WTC11 (cell line): Measurements from ENCODE around the gene UBAP1L.

ENCODE experiments used
- GABPB1 ChIP-seq: sonication (generic); formaldehyde crosslinking; IDR thresholded peaks from 2 replicates; pipeline ENCODE4 v1.8.1; 2023; ENCODE audit warnings: mild to moderate bottlenecking, missing genetic modification reagents
- JUN ChIP-seq: sonication (generic); formaldehyde crosslinking; IDR thresholded peaks from 2 replicates; pipeline ENCODE4 v1.8.0; 2023; ENCODE audit warnings: mild to moderate bottlenecking, missing genetic modification reagents
- KAT7 ChIP-seq: sonication (generic); formaldehyde crosslinking; IDR thresholded peaks from 2 replicates; pipeline ENCODE4 v1.8.1; 2023; ENCODE audit warnings: missing genetic modification reagents, mild to moderate bottlenecking, borderline replicate concordance
- NR2C2 ChIP-seq: sonication (generic); formaldehyde crosslinking; IDR thresholded peaks from 2 replicates; pipeline ENCODE4 v1.8.0; 2022; ENCODE audit warnings: mild to moderate bottlenecking, missing genetic modification reagents
- SMAD3 ChIP-seq: sonication (generic); formaldehyde crosslinking; IDR thresholded peaks from 2 replicates; pipeline ENCODE4 v1.8.0; 2022; ENCODE audit warnings: missing genetic modification reagents, mild to moderate bottlenecking, borderline replicate concordance
- TEAD4 ChIP-seq: sonication (generic); formaldehyde crosslinking; IDR thresholded peaks from 2 replicates; pipeline ENCODE4 v1.8.0; 2022; ENCODE audit warnings: mild to moderate bottlenecking, missing genetic modification reagents
- ZNF263 ChIP-seq: sonication (generic); formaldehyde crosslinking; IDR thresholded peaks from 2 replicates; pipeline ENCODE4 v1.8.1; 2022; ENCODE audit warnings: low read depth, mild to moderate bottlenecking, moderate library complexity, missing genetic modification reagents
- ZNF423 ChIP-seq: fragments of 250-450 bp; sonication (Bioruptor Pico); IDR thresholded peaks from 2 replicates; pipeline ENCODE4 v2.1.2; 2022; ENCODE audit warnings: mild to moderate bottlenecking, moderate library complexity
- TF ChIP-seq, protein P1 (sequence below): sonication (generic); formaldehyde crosslinking; IDR thresholded peaks from 2 replicates; pipeline ENCODE4 v1.8.0; 2022; ENCODE audit warnings: mild to moderate bottlenecking, missing genetic modification reagents
- TF ChIP-seq, protein P2 (sequence below): fragments of 200-600 bp; IDR thresholded peaks from 2 replicates; pipeline ENCODE4 v1.8.0; 2022; ENCODE audit warnings: antibody characterized with exemption
- TF ChIP-seq, protein P3 (sequence below): sonication (generic); formaldehyde crosslinking; IDR thresholded peaks from 2 replicates; pipeline ENCODE4 v1.8.0; 2022; ENCODE audit warnings: mild to moderate bottlenecking, missing genetic modification reagents
- TF ChIP-seq, protein P4 (sequence below): sonication (generic); formaldehyde crosslinking; IDR thresholded peaks from 2 replicates; pipeline ENCODE4 v1.8.1; 2023; ENCODE audit warnings: mild to moderate bottlenecking, missing genetic modification reagents, moderate library complexity
- TF ChIP-seq, protein P5 (sequence below): fragments of 250-450 bp; sonication (Bioruptor Pico); IDR thresholded peaks from 2 replicates; pipeline ENCODE4 v1.9.0; 2021; ENCODE audit warnings: mild to moderate bottlenecking, borderline replicate concordance

DNA sequence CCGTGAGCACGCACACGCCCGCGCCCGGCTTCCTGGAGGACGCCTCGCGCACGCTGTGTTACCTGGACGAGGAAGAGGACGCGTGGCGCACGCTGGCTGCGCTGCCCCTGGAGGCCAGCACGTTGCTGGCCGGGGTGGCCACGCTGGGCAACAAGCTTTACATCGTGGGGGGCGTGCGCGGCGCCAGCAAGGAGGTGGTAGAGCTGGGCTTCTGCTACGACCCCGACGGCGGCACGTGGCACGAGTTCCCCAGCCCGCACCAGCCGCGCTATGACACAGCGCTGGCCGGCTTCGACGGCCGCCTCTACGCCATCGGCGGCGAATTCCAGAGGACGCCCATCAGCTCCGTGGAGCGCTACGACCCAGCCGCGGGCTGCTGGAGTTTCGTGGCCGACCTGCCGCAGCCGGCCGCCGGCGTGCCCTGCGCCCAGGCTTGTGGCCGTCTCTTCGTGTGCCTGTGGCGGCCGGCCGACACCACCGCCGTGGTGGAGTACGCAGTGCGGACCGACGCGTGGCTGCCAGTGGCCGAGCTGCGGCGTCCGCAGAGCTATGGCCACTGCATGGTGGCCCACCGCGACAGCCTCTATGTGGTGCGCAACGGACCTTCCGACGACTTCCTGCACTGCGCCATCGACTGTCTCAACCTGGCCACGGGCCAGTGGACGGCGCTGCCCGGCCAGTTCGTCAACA is 37.6 kb downstream of the UBAP1L start:
- TF ChIP-seq, protein P1, sequence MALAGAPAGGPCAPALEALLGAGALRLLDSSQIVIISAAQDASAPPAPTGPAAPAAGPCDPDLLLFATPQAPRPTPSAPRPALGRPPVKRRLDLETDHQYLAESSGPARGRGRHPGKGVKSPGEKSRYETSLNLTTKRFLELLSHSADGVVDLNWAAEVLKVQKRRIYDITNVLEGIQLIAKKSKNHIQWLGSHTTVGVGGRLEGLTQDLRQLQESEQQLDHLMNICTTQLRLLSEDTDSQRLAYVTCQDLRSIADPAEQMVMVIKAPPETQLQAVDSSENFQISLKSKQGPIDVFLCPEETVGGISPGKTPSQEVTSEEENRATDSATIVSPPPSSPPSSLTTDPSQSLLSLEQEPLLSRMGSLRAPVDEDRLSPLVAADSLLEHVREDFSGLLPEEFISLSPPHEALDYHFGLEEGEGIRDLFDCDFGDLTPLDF (CRISPR knock-in tag): no peak
- TF ChIP-seq, protein P2, sequence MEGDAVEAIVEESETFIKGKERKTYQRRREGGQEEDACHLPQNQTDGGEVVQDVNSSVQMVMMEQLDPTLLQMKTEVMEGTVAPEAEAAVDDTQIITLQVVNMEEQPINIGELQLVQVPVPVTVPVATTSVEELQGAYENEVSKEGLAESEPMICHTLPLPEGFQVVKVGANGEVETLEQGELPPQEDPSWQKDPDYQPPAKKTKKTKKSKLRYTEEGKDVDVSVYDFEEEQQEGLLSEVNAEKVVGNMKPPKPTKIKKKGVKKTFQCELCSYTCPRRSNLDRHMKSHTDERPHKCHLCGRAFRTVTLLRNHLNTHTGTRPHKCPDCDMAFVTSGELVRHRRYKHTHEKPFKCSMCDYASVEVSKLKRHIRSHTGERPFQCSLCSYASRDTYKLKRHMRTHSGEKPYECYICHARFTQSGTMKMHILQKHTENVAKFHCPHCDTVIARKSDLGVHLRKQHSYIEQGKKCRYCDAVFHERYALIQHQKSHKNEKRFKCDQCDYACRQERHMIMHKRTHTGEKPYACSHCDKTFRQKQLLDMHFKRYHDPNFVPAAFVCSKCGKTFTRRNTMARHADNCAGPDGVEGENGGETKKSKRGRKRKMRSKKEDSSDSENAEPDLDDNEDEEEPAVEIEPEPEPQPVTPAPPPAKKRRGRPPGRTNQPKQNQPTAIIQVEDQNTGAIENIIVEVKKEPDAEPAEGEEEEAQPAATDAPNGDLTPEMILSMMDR: no peak
- no peak for TF ChIP-seq SMAD3
- no peak for TF ChIP-seq ZNF263
- no peak for TF ChIP-seq NR2C2 (CRISPR knock-in tag)
- no peak for TF ChIP-seq ZNF423 (CRISPR knock-in tag)
- TF ChIP-seq TEAD4 (CRISPR knock-in tag): no peak
- TF ChIP-seq, protein P3, sequence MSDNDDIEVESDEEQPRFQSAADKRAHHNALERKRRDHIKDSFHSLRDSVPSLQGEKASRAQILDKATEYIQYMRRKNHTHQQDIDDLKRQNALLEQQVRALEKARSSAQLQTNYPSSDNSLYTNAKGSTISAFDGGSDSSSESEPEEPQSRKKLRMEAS (CRISPR knock-in tag): no peak
- TF ChIP-seq, protein P4, sequence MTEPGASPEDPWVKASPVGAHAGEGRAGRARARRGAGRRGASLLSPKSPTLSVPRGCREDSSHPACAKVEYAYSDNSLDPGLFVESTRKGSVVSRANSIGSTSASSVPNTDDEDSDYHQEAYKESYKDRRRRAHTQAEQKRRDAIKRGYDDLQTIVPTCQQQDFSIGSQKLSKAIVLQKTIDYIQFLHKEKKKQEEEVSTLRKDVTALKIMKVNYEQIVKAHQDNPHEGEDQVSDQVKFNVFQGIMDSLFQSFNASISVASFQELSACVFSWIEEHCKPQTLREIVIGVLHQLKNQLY: no peak
- no peak for TF ChIP-seq GABPB1 (CRISPR knock-in tag)
- TF ChIP-seq JUN: no peak
- TF ChIP-seq, protein P5, sequence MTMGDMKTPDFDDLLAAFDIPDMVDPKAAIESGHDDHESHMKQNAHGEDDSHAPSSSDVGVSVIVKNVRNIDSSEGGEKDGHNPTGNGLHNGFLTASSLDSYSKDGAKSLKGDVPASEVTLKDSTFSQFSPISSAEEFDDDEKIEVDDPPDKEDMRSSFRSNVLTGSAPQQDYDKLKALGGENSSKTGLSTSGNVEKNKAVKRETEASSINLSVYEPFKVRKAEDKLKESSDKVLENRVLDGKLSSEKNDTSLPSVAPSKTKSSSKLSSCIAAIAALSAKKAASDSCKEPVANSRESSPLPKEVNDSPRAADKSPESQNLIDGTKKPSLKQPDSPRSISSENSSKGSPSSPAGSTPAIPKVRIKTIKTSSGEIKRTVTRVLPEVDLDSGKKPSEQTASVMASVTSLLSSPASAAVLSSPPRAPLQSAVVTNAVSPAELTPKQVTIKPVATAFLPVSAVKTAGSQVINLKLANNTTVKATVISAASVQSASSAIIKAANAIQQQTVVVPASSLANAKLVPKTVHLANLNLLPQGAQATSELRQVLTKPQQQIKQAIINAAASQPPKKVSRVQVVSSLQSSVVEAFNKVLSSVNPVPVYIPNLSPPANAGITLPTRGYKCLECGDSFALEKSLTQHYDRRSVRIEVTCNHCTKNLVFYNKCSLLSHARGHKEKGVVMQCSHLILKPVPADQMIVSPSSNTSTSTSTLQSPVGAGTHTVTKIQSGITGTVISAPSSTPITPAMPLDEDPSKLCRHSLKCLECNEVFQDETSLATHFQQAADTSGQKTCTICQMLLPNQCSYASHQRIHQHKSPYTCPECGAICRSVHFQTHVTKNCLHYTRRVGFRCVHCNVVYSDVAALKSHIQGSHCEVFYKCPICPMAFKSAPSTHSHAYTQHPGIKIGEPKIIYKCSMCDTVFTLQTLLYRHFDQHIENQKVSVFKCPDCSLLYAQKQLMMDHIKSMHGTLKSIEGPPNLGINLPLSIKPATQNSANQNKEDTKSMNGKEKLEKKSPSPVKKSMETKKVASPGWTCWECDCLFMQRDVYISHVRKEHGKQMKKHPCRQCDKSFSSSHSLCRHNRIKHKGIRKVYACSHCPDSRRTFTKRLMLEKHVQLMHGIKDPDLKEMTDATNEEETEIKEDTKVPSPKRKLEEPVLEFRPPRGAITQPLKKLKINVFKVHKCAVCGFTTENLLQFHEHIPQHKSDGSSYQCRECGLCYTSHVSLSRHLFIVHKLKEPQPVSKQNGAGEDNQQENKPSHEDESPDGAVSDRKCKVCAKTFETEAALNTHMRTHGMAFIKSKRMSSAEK: no peak
- TF ChIP-seq KAT7 (CRISPR knock-in tag): no peak
